Colonic mucosa (tissue), 4 donors: Measurements from ENCODE around the gene SLCO4A1. TPM values are rescaled to one million over a fixed set of nuclear protein-coding genes. Genes with fewer than 3 reads are reported as not detected.

Source experiments
- DNase-seq: peaks from one replicate; pipeline ENCODE4 v3.0.0-alpha.2; 2020
- H3K27ac ChIP-seq: fragments of 200-600 bp; one replicate; pipeline ENCODE4 v1.8.0; 2021
- H3K27me3 ChIP-seq: fragments of 200-600 bp; one replicate; pipeline ENCODE4 v1.8.0; 2021
- H3K36me3 ChIP-seq: fragments of 200-600 bp; one replicate; pipeline ENCODE4 v1.8.0; 2021
- H3K4me1 ChIP-seq: fragments of 200-600 bp; one replicate; pipeline ENCODE4 v1.8.0; 2021; ENCODE audit warnings: mild to moderate bottlenecking
- H3K4me3 ChIP-seq: fragments of 200-600 bp; one replicate; pipeline ENCODE4 v1.8.0; 2021
- H3K9ac ChIP-seq, 2 donors: one replicate each; pipeline ENCODE4 v1.7.0; 2013; ENCODE audit warnings: control low read depth in 2 of 2, low read depth in 2 of 2, low read length in 2 of 2
- H3K9me3 ChIP-seq: fragments of 200-600 bp; one replicate; pipeline ENCODE4 v1.8.0; 2021
- CTCF ChIP-seq: fragments of 200-600 bp; IDR thresholded peaks from one replicate; pipeline ENCODE4 v1.8.0; 2022; ENCODE audit warnings: antibody characterized with exemption, mild to moderate bottlenecking
- intact Hi-C: fragments of 100-400 bp; cut with DNase I; formaldehyde crosslinking; loops from one replicate; pipeline ENCODE4 v1.14.1; 2022
- total RNA-seq, 2 donors: library from RNA; stranded (reverse); fragmentation: NEBNext Ultra II Directional in 1 of 2; extraction: Animal tissue kit (Norgen Biotek cat#: 25700) in 1 of 2; gene quantifications; one replicate each; pipeline ENCODE4 v1.2.1, GENCODE V29; 2021
- donor health status: healthy.
- donor health status: DM: no; HTN: no; CAD: no.
- donor health status: DM: no; HTN: no; CAD: no.

The SLCO4A1 gene
- total RNA-seq, 2 donors from 2014 or later, result 39.7 to 42.9 TPM

- no peak for DNase-seq
Observed at GRCh38 chr20:62596486-62596885, 45.8 kb upstream of the SLCO4A1 start.

GRCh38 chr20:62596921-62597320 is 45.4 kb upstream of the SLCO4A1 start:
- no peak overlapping the region for H3K4me3 ChIP-seq
- no peaks in the 10 kb centered on the region for H3K36me3 ChIP-seq
- no peak overlapping the region for H3K27ac ChIP-seq
- H3K9me3 ChIP-seq, result no peaks in the 10 kb centered on the region
- no peak for DNase-seq
- no peak for TF ChIP-seq CTCF
- intact Hi-C loops, result no loop called here
- no peaks in the 10 kb centered on the region for H3K4me1 ChIP-seq
- H3K27me3 ChIP-seq, result peaks cover 8% of the 10 kb centered on the region
- no peak overlapping the region for H3K9ac ChIP-seq

More at GRCh38 chr20:62596486-62596885, 45.8 kb upstream of the SLCO4A1 start:
- no peak for TF ChIP-seq CTCF
- peaks cover 8% of the 10 kb centered on the region for H3K27me3 ChIP-seq
- intact Hi-C loops, result no loop called here
- H3K36me3 ChIP-seq, result no peaks in the 10 kb centered on the region
- H3K9me3 ChIP-seq, result no peaks in the 10 kb centered on the region
- no peak overlapping the region for H3K4me3 ChIP-seq
- no peaks in the 10 kb centered on the region for H3K4me1 ChIP-seq
- no peak overlapping the region for H3K9ac ChIP-seq
- no peak overlapping the region for H3K27ac ChIP-seq

- intact Hi-C loops, result no loop called here
- DNase-seq, result no peak
- Histone ChIP-seq H3K9ac (no peak overlapping the region), H3K27me3 (peaks cover 8% of the 10 kb centered on the region), H3K9me3 (no peaks in the 10 kb centered on the region), H3K36me3 (no peaks in the 10 kb centered on the region), H3K27ac (no peak overlapping the region), H3K4me3 (no peak overlapping the region), H3K4me1 (no peaks in the 10 kb centered on the region)
- no peak for TF ChIP-seq CTCF
Observed at GRCh38 chr20:62597416-62598115, 44.7 kb upstream of the SLCO4A1 start.

- H3K27me3 ChIP-seq, result peaks cover 8% of the 10 kb centered on the region
- H3K9ac ChIP-seq, result no peak overlapping the region
- no peak for TF ChIP-seq CTCF
- DNase-seq, result peak; percentile 80
- intact Hi-C loops, result no loop called here
- H3K27ac ChIP-seq, result no peak overlapping the region
- peaks cover 6% of the 10 kb centered on the region for H3K4me1 ChIP-seq
- no peak overlapping the region for H3K4me3 ChIP-seq
- H3K9me3 ChIP-seq, result no peaks in the 10 kb centered on the region
- H3K36me3 ChIP-seq, result no peaks in the 10 kb centered on the region
Observed at GRCh38 chr20:62598761-62599194, 43.5 kb upstream of the SLCO4A1 start.

- intact Hi-C loops, result no loop called here
- H3K4me1 ChIP-seq, result peaks cover 6% of the 10 kb centered on the region
- no peak for TF ChIP-seq CTCF
- no peak overlapping the region for H3K4me3 ChIP-seq
- H3K9me3 ChIP-seq, result no peaks in the 10 kb centered on the region
- no peaks in the 10 kb centered on the region for H3K36me3 ChIP-seq
- H3K27ac ChIP-seq, result no peak overlapping the region
- H3K27me3 ChIP-seq, result peaks cover 8% of the 10 kb centered on the region
- H3K9ac ChIP-seq, result no peak overlapping the region
- no peak for DNase-seq
Observed at GRCh38 chr20:62599216-62600110, 42.8 kb upstream of the SLCO4A1 start.
